Thyroid gland (tissue), 4 donors: Measurements from ENCODE around the gene MRPS11. TPM values are rescaled to one million over a fixed set of nuclear protein-coding genes. Genes with fewer than 3 reads are reported as not detected.

ENCODE experiments used
- DNase-seq, 2 donors: peaks; one replicate each; pipeline ENCODE4 v3.0.0-alpha.2; 2019
- H3K27ac ChIP-seq, 3 donors: fragments of 200-600 bp; sonication (generic); 1 replicate in 2 of 3; 2 replicates in 1 of 3; pipeline ENCODE4 v1.5.1; 2016 to 2019; ENCODE audit warnings: mild to moderate bottlenecking in 1 of 3, moderate library complexity in 1 of 3
- H3K27me3 ChIP-seq: fragments of 200-600 bp; sonication (generic); one replicate; pipeline ENCODE4 v1.5.1; 2019
- H3K36me3 ChIP-seq, 2 donors: fragments of 200-600 bp; sonication (generic); one replicate each; pipeline ENCODE4 v1.5.1; 2016 to 2019
- H3K4me1 ChIP-seq, 2 donors: fragments of 200-600 bp; sonication (generic); one replicate each; pipeline ENCODE4 v1.5.1; 2017 to 2019
- H3K4me3 ChIP-seq, 3 donors: fragments of 200-600 bp; sonication (generic); replicated peaks in 1 of 3; 1 replicate in 2 of 3; 2 replicates in 1 of 3; pipeline ENCODE4 v1.5.1; 2016; ENCODE audit warnings: mild to moderate bottlenecking in 1 of 3
- H3K9me3 ChIP-seq: fragments of 200-600 bp; sonication (generic); one replicate; pipeline ENCODE4 v1.5.1; 2017
- POLR2A ChIP-seq, 2 donors: fragments of 450-650 bp; IDR thresholded peaks; one replicate each; pipeline ENCODE4 v1.6.1; 2017; ENCODE audit warnings: antibody characterized with exemption in 2 of 2, mild to moderate bottlenecking in 2 of 2, moderate library complexity in 1 of 2
- WGBS, 2 donors: methylation state at CpG; one replicate each; pipeline ENCODE4 v1.1.5; 2017; 5-methylcytosine and 5-hydroxymethylcytosine counted together
- intact Hi-C: fragments of 100-400 bp; cut with DNase I; formaldehyde crosslinking; loops from one replicate; pipeline ENCODE4 v1.15.1; 2023
- total RNA-seq, 4 donors: library from RNA; depleted of rRNA; stranded (reverse); fragments of >200 nt; gene quantifications; one replicate each; pipeline ENCODE4 v1.2.3, GENCODE V29; 2016
- TF ChIP-seq, protein P1 (sequence below), 6 experiments: fragments of 200-600 bp in 3 of 6; fragments of 450-650 bp in 3 of 6; sonication (generic) in 3 of 6; IDR thresholded peaks; one replicate each; pipeline ENCODE4 v1.5.1; 2016 to 2019; ENCODE audit warnings: antibody characterized with exemption in 6 of 6, mild to moderate bottlenecking in 2 of 6, inconsistent platforms in 1 of 6, moderate library complexity in 1 of 6

The MRPS11 gene
- total RNA-seq, 4 donors from 2014 or later = 44.2 to 95.3 (median 65.0) TPM

DNA sequence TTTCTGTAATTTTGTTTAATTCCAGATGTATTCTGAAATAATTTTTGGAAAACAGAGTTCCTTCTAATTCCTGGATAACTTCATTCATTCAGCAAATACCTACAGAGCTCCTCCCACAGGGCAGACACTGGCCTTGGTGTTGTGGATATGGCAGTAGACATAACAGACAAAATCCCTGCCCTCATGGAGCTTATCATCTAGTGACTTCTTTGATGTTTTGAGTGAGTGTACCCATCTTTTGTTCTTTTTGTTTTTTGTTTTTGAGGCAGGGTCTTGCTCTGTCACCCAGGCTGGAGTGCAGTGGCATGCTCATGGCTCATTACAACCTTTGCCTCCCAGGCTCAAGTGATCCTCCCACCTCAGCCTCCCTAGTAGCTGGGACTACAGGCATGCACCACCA is 57.9 kb downstream of the MRPS11 start:
- no peak for TF ChIP-seq POLR2A (IDR thresholded peaks at IDR 0.05)
- TF ChIP-seq, protein P1, sequence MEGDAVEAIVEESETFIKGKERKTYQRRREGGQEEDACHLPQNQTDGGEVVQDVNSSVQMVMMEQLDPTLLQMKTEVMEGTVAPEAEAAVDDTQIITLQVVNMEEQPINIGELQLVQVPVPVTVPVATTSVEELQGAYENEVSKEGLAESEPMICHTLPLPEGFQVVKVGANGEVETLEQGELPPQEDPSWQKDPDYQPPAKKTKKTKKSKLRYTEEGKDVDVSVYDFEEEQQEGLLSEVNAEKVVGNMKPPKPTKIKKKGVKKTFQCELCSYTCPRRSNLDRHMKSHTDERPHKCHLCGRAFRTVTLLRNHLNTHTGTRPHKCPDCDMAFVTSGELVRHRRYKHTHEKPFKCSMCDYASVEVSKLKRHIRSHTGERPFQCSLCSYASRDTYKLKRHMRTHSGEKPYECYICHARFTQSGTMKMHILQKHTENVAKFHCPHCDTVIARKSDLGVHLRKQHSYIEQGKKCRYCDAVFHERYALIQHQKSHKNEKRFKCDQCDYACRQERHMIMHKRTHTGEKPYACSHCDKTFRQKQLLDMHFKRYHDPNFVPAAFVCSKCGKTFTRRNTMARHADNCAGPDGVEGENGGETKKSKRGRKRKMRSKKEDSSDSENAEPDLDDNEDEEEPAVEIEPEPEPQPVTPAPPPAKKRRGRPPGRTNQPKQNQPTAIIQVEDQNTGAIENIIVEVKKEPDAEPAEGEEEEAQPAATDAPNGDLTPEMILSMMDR (IDR thresholded peaks at IDR 0.05) = no peak
- intact Hi-C loops = no loop called here
- peaks cover 0 to 1% of the 10 kb centered on the region in 2 donors for H3K36me3 ChIP-seq

GRCh38 chr15:88526247-88526879 is 58.9 kb downstream of the MRPS11 start:
- Histone ChIP-seq H3K27ac (no peak overlapping the region), H3K9me3 (no peaks in the 10 kb centered on the region), H3K4me3 (no peak overlapping the region), H3K27me3 (no peaks in the 10 kb centered on the region), H3K36me3 (peaks cover 9 to 11% of the 10 kb centered on the region in 2 donors), H3K4me1 (peaks cover 0 to 9% of the 10 kb centered on the region in 2 donors)
- TF ChIP-seq, protein P1 (IDR thresholded peaks at IDR 0.05) = no peak
- TF ChIP-seq POLR2A (IDR thresholded peaks at IDR 0.05) = no peak
- intact Hi-C loops = no loop called here
- no peak for DNase-seq

More for the DNA sequence above, 57.9 kb downstream of the MRPS11 start:
- Histone ChIP-seq H3K27ac (no peak overlapping the region), H3K9me3 (no peaks in the 10 kb centered on the region), H3K4me1 (peaks cover 0 to 9% of the 10 kb centered on the region in 2 donors), H3K27me3 (no peaks in the 10 kb centered on the region), H3K4me3 (no peak overlapping the region)
- no peak for DNase-seq

DNA sequence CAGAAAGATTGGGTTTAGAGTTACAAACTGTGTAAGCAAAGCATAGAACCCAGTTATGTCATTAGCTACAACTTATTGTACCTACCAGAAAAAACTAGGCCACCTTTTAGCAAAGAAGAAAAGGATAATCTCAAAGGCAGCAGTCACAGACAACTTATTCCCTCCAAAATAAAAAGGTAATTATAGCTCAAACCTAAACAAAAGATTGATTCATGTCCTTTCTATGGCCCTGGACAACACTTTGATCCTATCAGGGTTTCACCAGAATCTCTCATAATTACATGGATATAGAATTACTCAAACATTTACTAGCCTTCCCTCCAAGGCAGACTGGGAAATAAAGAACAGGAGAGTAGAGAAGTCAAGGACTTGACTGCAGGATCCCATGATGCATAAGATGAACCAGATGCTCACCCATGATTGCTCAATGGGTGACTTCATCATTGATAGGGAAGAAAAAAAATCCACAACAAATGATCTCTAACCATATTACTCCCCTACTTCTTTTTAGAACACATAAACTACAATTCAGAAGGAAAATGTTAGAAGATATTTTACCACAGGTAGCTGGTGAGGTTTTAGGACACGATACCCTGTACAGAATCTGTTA is 61.6 kb downstream of the MRPS11 start:
- Histone ChIP-seq H3K36me3 (peaks cover 9 to 12% of the 10 kb centered on the region in 2 donors), H3K27me3 (no peaks in the 10 kb centered on the region), H3K4me1 (peaks cover 8 to 19% of the 10 kb centered on the region in 2 donors), H3K9me3 (no peaks in the 10 kb centered on the region), H3K27ac (no peak overlapping the region), H3K4me3 (no peak overlapping the region)
- intact Hi-C loops = no loop called here
- no peak for TF ChIP-seq POLR2A (IDR thresholded peaks at IDR 0.05)
- 88 to 98% methylated on average over 1 of the region's 1 CpG for WGBS, 2 donors
- DNase-seq = no peak

Other genes with a start within 250 kb of the MRPS11 start
- gene NTRK3, start 211.0 kb upstream of the MRPS11 start, total RNA-seq = 1 to 10 TPM in 3 of 4 donors, under 1 TPM in 1; 0.94 to 3.2 (median 1.8) TPM
- gene MRPL46, start 320 bp upstream of the MRPS11 start, total RNA-seq = 10 to 100 TPM; 17.3 to 30.5 (median 26.0) TPM
- gene DET1, start 79.0 kb downstream of the MRPS11 start, total RNA-seq = 10 to 100 TPM in 3 of 4 donors, 1 to 10 TPM in 1; 8.8 to 11.2 (median 10.6) TPM
- gene AEN, start 153.6 kb downstream of the MRPS11 start, total RNA-seq = 10 to 100 TPM; 21.6 to 32.8 (median 27.3) TPM
- gene ISG20, start 171.3 kb downstream of the MRPS11 start, total RNA-seq = 10 to 100 TPM; 14.3 to 47.8 (median 35.1) TPM